ENCODE data around the gene SESN3. TPM values are rescaled to one million over a fixed set of nuclear protein-coding genes. Genes with fewer than 3 reads are reported as not detected.

The SESN3 gene
- total and polyA plus RNA-seq, 11 donors, result 1.0 to 26.5 (median 5.6) TPM

- DNase-seq (peak in 4 of 5 donors; percentile 42 to 75 (median 58)), ATAC-seq (peak in 3 of 4 donors; percentile 27 to 58 (median 28))
- Histone ChIP-seq H3K27ac (peak overlapping the region; percentile 60 to 99 (median 90)), H3K4me1 (peaks cover 0 to 50% (median 17%) of the 10 kb centered on the region in 12 donors), H3K36me3 (no peaks in the 10 kb centered on the region), H3K9me3 (no peaks in the 10 kb centered on the region), H3K27me3 (no peaks in the 10 kb centered on the region), H3K4me3 (peak overlapping the region in 11 of 12 donors; percentile 45 to 92 (median 66))
- 31 to 41% (median 33%) methylated on average over 23 of the region's 23 CpGs for WGBS, 4 donors
- TF ChIP-seq CTCF (IDR thresholded peaks at IDR 0.05) (no peak), POLR2A (IDR thresholded peaks at IDR 0.05) (no peak)
- intact Hi-C loops (cut with DNase I), result loop anchor here (1.0 to 10.0 kb wide), 23 partner anchors 38 to 1275 kb away; partner anchors contain the start of genes CWC15 (in 4 of the 10), KDM4D (in 4 of the 10), SESN3 (in 3 of the 10) and SRSF8 (in 3 of the 10)
Observed at GRCh38 chr11:95149651-95150364, 81.2 kb downstream of the SESN3 start.

- H3K36me3 ChIP-seq, result no peaks in the 10 kb centered on the region
- DNase-seq (no peak), ATAC-seq (no peak)
- no peaks in the 10 kb centered on the region for H3K27me3 ChIP-seq
- intact Hi-C loops (cut with DNase I), result loop anchor here in 4 of 10 donors (1.0 to 10.0 kb wide), 6 partner anchors 37 to 527 kb away; partner anchors contain the start of genes CWC15 (in 2 of the 4), KDM4D (in 2 of the 4) and ENDOD1 (in 1 of the 4)
- H3K27ac ChIP-seq, result peak overlapping the region in 4 of 12 donors; percentile 21 to 96 (median 86)
- TF ChIP-seq CTCF (IDR thresholded peaks at IDR 0.05), result no peak
- TF ChIP-seq POLR2A (IDR thresholded peaks at IDR 0.05), result no peak
- no peak overlapping the region for H3K4me3 ChIP-seq
- H3K4me1 ChIP-seq, result peaks cover 0 to 51% (median 17%) of the 10 kb centered on the region in 12 donors
- WGBS, 4 donors, result 66 to 74% (median 68%) methylated on average over 2 of the region's 2 CpGs
- H3K9me3 ChIP-seq, result no peaks in the 10 kb centered on the region
Observed at GRCh38 chr11:95148938-95149337, 82.1 kb downstream of the SESN3 start.

GRCh38 chr11:95148406-95148805 lies 82.6 kb downstream of the SESN3 start:
- Histone ChIP-seq H3K9me3 (no peaks in the 10 kb centered on the region), H3K36me3 (no peaks in the 10 kb centered on the region), H3K4me3 (no peak overlapping the region), H3K4me1 (peaks cover 0 to 46% (median 17%) of the 10 kb centered on the region in 12 donors), H3K27ac (no peak overlapping the region), H3K27me3 (no peaks in the 10 kb centered on the region)
- ATAC-seq (no peak), DNase-seq (no peak)
- TF ChIP-seq POLR2A (IDR thresholded peaks at IDR 0.05) (no peak), CTCF (IDR thresholded peaks at IDR 0.05) (no peak)
- intact Hi-C loops (cut with DNase I), result loop anchor here in 4 of 10 donors (5.0 to 10.0 kb wide), 5 partner anchors 36 to 526 kb away; partner anchors contain the start of genes CWC15 (in 2 of the 4) and KDM4D (in 2 of the 4)

GRCh38 chr11:95147364-95147905 lies 83.6 kb downstream of the SESN3 start:
- Histone ChIP-seq H3K9me3 (no peaks in the 10 kb centered on the region), H3K4me3 (no peak overlapping the region), H3K27ac (peak overlapping the region in 1 of 12 donors; percentile 33), H3K27me3 (no peaks in the 10 kb centered on the region), H3K36me3 (no peaks in the 10 kb centered on the region), H3K4me1 (peaks cover 0 to 36% (median 16%) of the 10 kb centered on the region in 12 donors)
- peak in 1 of 5 donors; percentile 33 for DNase-seq
- intact Hi-C loops (cut with DNase I), result loop anchor here in 4 of 10 donors (5.0 to 10.0 kb wide), 5 partner anchors 35 to 525 kb away; partner anchors contain the start of genes CWC15 (in 2 of the 4) and KDM4D (in 2 of the 4)
- TF ChIP-seq CTCF (IDR thresholded peaks at IDR 0.05) (no peak), POLR2A (IDR thresholded peaks at IDR 0.05) (no peak)
- ATAC-seq, result peak in 1 of 4 donors; percentile 17
- 32 to 44% (median 38%) methylated on average over 4 of the region's 4 CpGs for WGBS, 4 donors
